Measurements from ENCODE around the gene PLEKHA4.
A peak's percentile ranks its signal among the peaks of the same experiment; 100 is the strongest.
"Not testable (repeated sequence)": the region's sequence is repeated elsewhere in the genome, so short reads cannot be mapped to it uniquely, and the experiment has no call there.

The PLEKHA4 gene

GRCh38 chr19:48862827-48863226 is 5.6 kb downstream of the PLEKHA4 start:
- DNase-seq = no peak

GRCh38 chr19:48861313-48861712 is 7.1 kb downstream of the PLEKHA4 start:
- no peak for DNase-seq

GRCh38 chr19:48859711-48860572 is 8.5 kb downstream of the PLEKHA4 start:
- DNase-seq = no peak

- DNase-seq = peak; percentile 70
Measured at GRCh38 chr19:48858984-48859710, 9.3 kb downstream of the PLEKHA4 start.

- DNase-seq = no peak
Measured at GRCh38 chr19:48856921-48857320, 11.5 kb downstream of the PLEKHA4 start.

GRCh38 chr19:48854103-48854502 is 14.3 kb downstream of the PLEKHA4 start:
- no peak for DNase-seq

GRCh38 chr19:48853483-48853882 is 14.9 kb downstream of the PLEKHA4 start:
- no peak for DNase-seq

GRCh38 chr19:48852292-48852691 is 16.1 kb downstream of the PLEKHA4 start:
- DNase-seq = no peak

GRCh38 chr19:48846659-48847058 is 21.8 kb downstream of the PLEKHA4 start:
- not testable (repeated sequence) for DNase-seq

- DNase-seq = no peak
Measured at GRCh38 chr19:48845384-48845783, 23.0 kb downstream of the PLEKHA4 start.

- no peak for DNase-seq
Measured at GRCh38 chr19:48844472-48844871, 23.9 kb downstream of the PLEKHA4 start.

GRCh38 chr19:48842789-48843162 is 25.6 kb downstream of the PLEKHA4 start:
- DNase-seq = peak; percentile 45

GRCh38 chr19:48841571-48841970 is 26.8 kb downstream of the PLEKHA4 start:
- no peak for DNase-seq

- DNase-seq = no peak
Measured at GRCh38 chr19:48841047-48841446, 27.4 kb downstream of the PLEKHA4 start.

GRCh38 chr19:48837687-48838086 is 30.7 kb downstream of the PLEKHA4 start:
- DNase-seq = no peak

GRCh38 chr19:48837051-48837524 is 31.3 kb downstream of the PLEKHA4 start:
- peak; percentile 75 for DNase-seq

- DNase-seq = no peak
Measured at GRCh38 chr19:48836089-48837017, 32.1 kb downstream of the PLEKHA4 start, which contains the start of gene HSD17B14. HSD17B14 (minus strand) TSS chr19:48836491; CDS start chr19:48836411, 80 bp downstream.

- DNase-seq = peak; percentile 93
Measured at GRCh38 chr19:48835734-48836088, 32.7 kb downstream of the PLEKHA4 start.

- DNase-seq = no peak
Measured at GRCh38 chr19:48833977-48834376, 34.4 kb downstream of the PLEKHA4 start.

- DNase-seq = no peak
Measured at GRCh38 chr19:48833049-48833448, 35.4 kb downstream of the PLEKHA4 start.

- no peak for DNase-seq
Measured at GRCh38 chr19:48830965-48831364, 37.5 kb downstream of the PLEKHA4 start.

GRCh38 chr19:48830088-48830487 is 38.3 kb downstream of the PLEKHA4 start:
- DNase-seq = no peak

GRCh38 chr19:48826606-48827020 is 41.8 kb downstream of the PLEKHA4 start:
- DNase-seq = no peak

Measured in effector CD4-positive, alpha-beta T cell (primary cell).